Stomach (tissue), 9 donors: Measurements from ENCODE around the gene SLC7A14. TPM values are rescaled to one million over a fixed set of nuclear protein-coding genes. Genes with fewer than 3 reads are reported as not detected.

Experiments
- DNase-seq, 2 donors: peaks; one replicate each; pipeline versions ENCODE4 v3.0.0 to v3.0.0-alpha.2; 2013 to 2019
- H3K27ac ChIP-seq, 5 donors: fragments of 200-600 bp in 4 of 5; sonication (generic) in 4 of 5; one replicate each; pipeline ENCODE4 v1.5.1; 2013 to 2019; ENCODE audit warnings: mild to moderate bottlenecking in 1 of 5, moderate library complexity in 1 of 5
- H3K27me3 ChIP-seq, 3 donors: fragments of 200-600 bp; sonication (generic); one replicate each; pipeline ENCODE4 v1.5.1; 2017 to 2019; ENCODE audit warnings: mixed run types in 1 of 3
- H3K36me3 ChIP-seq, 4 donors: fragments of 200-600 bp; sonication (generic); 1 replicate in 3 of 4; 2 replicates in 1 of 4; pipeline ENCODE4 v1.5.1; 2016 to 2019
- H3K4me1 ChIP-seq, 4 donors: fragments of 200-600 bp; sonication (generic); one replicate each; pipeline ENCODE4 v1.5.1; 2016 to 2019
- H3K4me3 ChIP-seq, 4 donors: fragments of 200-600 bp; sonication (generic) in 3 of 4; one replicate each; pipeline ENCODE4 v1.5.1; 2016 to 2019; ENCODE audit warnings: mild to moderate bottlenecking in 1 of 4
- H3K9me3 ChIP-seq, 4 donors: fragments of 200-600 bp; sonication (generic); one replicate each; pipeline ENCODE4 v1.5.1; 2016 to 2019
- CTCF ChIP-seq, 7 experiments: fragments of 450-650 bp in 4 of 7; fragments of 200-600 bp in 3 of 7; sonication (generic) in 3 of 7; IDR thresholded peaks; one replicate each; pipeline ENCODE4 v1.5.1; 2016 to 2019; ENCODE audit warnings: antibody characterized with exemption in 7 of 7, control low read depth in 2 of 7, mild to moderate bottlenecking in 1 of 7
- EP300 ChIP-seq: sonication (generic); formaldehyde crosslinking; IDR thresholded peaks from one replicate; pipeline ENCODE4 v1.6.1; 2017; ENCODE audit warnings: antibody characterized with exemption
- POLR2A ChIP-seq, 4 donors: fragments of 450-650 bp; IDR thresholded peaks; one replicate each; pipeline ENCODE4 v1.6.1; 2016; ENCODE audit warnings: antibody characterized with exemption in 4 of 4, control low read depth in 2 of 4, mild to moderate bottlenecking in 1 of 4, moderate library complexity in 1 of 4
- POLR2AphosphoS5 ChIP-seq, 3 donors: sonication (generic); formaldehyde crosslinking; IDR thresholded peaks; one replicate each; pipeline ENCODE4 v1.6.1; 2016; ENCODE audit warnings: antibody characterized with exemption in 3 of 3
- WGBS, 5 donors: extraction: QIAGEN DNeasy Blood & Tissue Kit in 3 of 5; methylation state at CpG; one replicate each; pipeline versions ENCODE4 v1.1.5 to v1.1.7; 2013 to 2018; 5-methylcytosine and 5-hydroxymethylcytosine counted together
- intact Hi-C: fragments of 100-400 bp; cut with DNase I; formaldehyde crosslinking; loops from one replicate; pipeline ENCODE4 v1.15.1; 2023; ENCODE audit warnings: low total_unique reads
- polyA plus RNA-seq, 3 donors: library from polyadenylated mRNA; stranded (reverse); fragments of 200-250 nt; gene quantifications; one replicate each; pipeline ENCODE4 v1.2.3, GENCODE V29; 2013
- total RNA-seq, 5 donors: library from RNA; depleted of rRNA; stranded (reverse); fragments of >200 nt; gene quantifications; one replicate each; pipeline versions ENCODE4 v1.1.0 to v1.2.3, GENCODE V29; 2014 to 2016
- donor health status: healthy with polysubstance abuse.
- donor health status: Bipolar disorder and iron deficiency.
- donor health status: healthy.

SLC7A14 gene
- total and polyA plus RNA-seq, 8 donors, result 0.10 to 2.4 (median 0.43) TPM; not detected in 5

DNA sequence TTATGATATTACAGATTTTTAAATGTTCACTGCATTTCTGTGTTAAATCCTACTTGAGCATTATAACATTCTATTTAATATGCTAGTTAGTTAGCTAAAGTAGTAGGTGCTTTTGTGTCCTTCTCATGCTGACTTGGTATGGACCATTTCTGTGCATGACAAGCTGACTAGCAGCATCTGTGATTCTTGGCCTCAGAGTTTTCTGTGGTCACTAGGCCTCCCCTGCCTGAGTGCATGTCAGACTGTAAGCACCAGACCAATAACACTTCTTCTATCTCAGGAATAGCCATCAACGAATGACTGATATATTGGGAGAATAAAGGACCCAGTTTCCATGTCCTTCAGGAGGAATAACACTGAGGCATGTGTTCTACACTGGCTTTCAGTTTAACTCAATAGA is 22.6 kb upstream of the SLC7A14 start:
- H3K9me3 ChIP-seq, result no peaks in the 10 kb centered on the region
- intact Hi-C loops, result no loop called here
- H3K27me3 ChIP-seq, result no peaks in the 10 kb centered on the region
- TF ChIP-seq EP300 (no peak), CTCF (IDR thresholded peaks at IDR 0.05) (no peak), POLR2AphosphoS5 (IDR thresholded peaks at IDR 0.05) (no peak), POLR2A (IDR thresholded peaks at IDR 0.05) (no peak)
- WGBS, 5 donors, result 55 to 82% (median 79%) methylated on average over 1 of the region's 1 CpG
- H3K27ac ChIP-seq, result no peak overlapping the region
- no peaks in the 10 kb centered on the region for H3K36me3 ChIP-seq
- DNase-seq, result no peak
- no peak overlapping the region for H3K4me3 ChIP-seq
- no peaks in the 10 kb centered on the region for H3K4me1 ChIP-seq

GRCh38 chr3:170606675-170607074 is 20.8 kb upstream of the SLC7A14 start:
- no peak for DNase-seq
- no peaks in the 10 kb centered on the region for H3K36me3 ChIP-seq
- intact Hi-C loops, result no loop called here
- H3K9me3 ChIP-seq, result no peaks in the 10 kb centered on the region
- H3K4me1 ChIP-seq, result no peaks in the 10 kb centered on the region
- 68 to 76% (median 69%) methylated on average over 3 of the region's 3 CpGs for WGBS, 5 donors
- no peaks in the 10 kb centered on the region for H3K27me3 ChIP-seq
- no peak overlapping the region for H3K27ac ChIP-seq
- H3K4me3 ChIP-seq, result no peak overlapping the region
- TF ChIP-seq EP300 (no peak), POLR2AphosphoS5 (IDR thresholded peaks at IDR 0.05) (no peak), CTCF (IDR thresholded peaks at IDR 0.05) (no peak), POLR2A (IDR thresholded peaks at IDR 0.05) (no peak)

DNA sequence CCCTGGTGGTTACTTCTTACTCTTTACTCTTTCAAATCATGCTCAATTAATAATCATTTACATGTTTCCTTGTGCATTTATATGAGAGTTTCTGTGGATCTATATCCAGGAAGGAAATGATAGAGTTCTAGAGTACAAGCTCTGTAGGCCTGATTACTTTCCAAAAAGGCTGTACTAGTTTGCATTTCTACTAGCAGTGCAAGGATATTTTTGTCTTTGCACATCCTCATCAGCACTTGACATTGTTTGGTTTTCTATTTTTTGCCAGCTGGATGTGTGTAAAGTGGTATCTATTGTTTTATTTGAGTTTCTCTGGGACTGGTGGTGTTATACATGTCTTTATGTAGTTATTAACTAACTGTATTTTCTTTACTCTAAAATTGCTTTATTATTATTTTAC is 19.6 kb upstream of the SLC7A14 start:
- no peak overlapping the region for H3K27ac ChIP-seq
- no peaks in the 10 kb centered on the region for H3K4me1 ChIP-seq
- no peaks in the 10 kb centered on the region for H3K9me3 ChIP-seq
- intact Hi-C loops, result no loop called here
- no peak overlapping the region for H3K4me3 ChIP-seq
- no peak for TF ChIP-seq POLR2AphosphoS5 (IDR thresholded peaks at IDR 0.05)
- TF ChIP-seq POLR2A (IDR thresholded peaks at IDR 0.05), result no peak
- no peak for TF ChIP-seq EP300
- TF ChIP-seq CTCF (IDR thresholded peaks at IDR 0.05), result no peak
- no peak for DNase-seq
- no peaks in the 10 kb centered on the region for H3K36me3 ChIP-seq
- H3K27me3 ChIP-seq, result no peaks in the 10 kb centered on the region

DNA sequence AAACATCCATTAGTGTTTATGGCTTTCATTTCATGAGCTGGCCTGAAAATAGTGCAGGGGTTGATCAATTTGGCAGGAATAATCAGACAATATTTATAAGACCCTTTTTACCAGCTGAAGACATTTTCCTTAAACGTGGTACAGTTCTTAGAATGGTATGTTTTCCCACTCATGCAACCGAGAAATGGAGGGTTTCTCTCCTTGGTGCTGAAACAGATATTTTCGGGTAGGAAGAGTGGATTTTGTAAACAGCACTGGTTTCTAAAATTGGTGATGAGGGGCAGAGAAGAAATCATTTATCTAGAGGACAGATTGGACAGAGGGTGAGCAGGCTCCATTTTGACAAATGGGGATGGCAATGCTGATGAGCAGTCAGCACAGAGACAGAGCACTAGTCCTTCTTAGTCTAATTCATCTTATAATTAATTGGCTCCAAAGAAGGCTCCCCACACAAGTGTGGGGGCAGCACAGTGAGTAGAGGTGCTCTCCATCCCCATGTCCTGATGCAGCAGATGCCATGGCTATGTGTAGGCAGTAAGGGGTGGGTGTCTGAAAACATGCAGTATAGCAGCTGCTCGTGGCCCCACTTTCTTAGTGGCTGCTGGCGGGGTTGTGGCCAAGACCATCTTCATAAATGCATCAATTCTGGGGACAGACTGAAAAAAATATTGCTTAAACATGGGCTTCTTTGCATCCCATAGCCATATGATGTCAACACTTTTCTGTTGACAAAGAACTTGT is 18.1 kb upstream of the SLC7A14 start:
- 37 to 49% (median 44%) methylated on average over 5 of the region's 5 CpGs for WGBS, 5 donors
- Histone ChIP-seq H3K36me3 (no peaks in the 10 kb centered on the region), H3K4me1 (no peaks in the 10 kb centered on the region), H3K27ac (no peak overlapping the region), H3K4me3 (no peak overlapping the region), H3K9me3 (no peaks in the 10 kb centered on the region), H3K27me3 (no peaks in the 10 kb centered on the region)
- intact Hi-C loops, result no loop called here
- DNase-seq, result peak in 1 of 2 donors; percentile 12
- TF ChIP-seq POLR2A (IDR thresholded peaks at IDR 0.05), result no peak
- TF ChIP-seq CTCF (IDR thresholded peaks at IDR 0.05), result no peak
- no peak for TF ChIP-seq POLR2AphosphoS5 (IDR thresholded peaks at IDR 0.05)
- no peak for TF ChIP-seq EP300
